ENCODE results near the gene CDX2.
"Not testable (repeated sequence)": the region's sequence is repeated elsewhere in the genome, so short reads cannot be mapped to it uniquely, and the experiment has no call there.

DNA sequence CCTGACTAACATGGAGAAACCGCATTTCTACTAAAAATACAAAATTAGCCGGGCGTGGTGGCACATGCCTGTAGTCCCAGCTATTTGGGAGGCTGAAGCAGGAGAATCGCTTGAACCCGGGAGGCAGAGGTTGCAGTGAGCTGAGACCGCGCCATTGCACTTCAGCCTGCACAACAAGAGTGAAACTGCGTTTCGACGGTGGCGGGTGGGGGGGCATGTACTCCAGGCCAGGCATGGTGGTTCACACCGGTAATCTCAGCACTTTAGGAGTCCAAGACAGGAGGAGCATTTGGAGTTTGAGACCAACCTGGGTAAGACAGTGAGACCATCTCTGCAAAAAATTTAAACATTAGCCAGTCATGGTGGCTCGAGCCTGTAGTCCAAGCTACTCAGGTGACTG is 4.9 kb downstream of the CDX2 start:
- TF ChIP-seq, protein P1, sequence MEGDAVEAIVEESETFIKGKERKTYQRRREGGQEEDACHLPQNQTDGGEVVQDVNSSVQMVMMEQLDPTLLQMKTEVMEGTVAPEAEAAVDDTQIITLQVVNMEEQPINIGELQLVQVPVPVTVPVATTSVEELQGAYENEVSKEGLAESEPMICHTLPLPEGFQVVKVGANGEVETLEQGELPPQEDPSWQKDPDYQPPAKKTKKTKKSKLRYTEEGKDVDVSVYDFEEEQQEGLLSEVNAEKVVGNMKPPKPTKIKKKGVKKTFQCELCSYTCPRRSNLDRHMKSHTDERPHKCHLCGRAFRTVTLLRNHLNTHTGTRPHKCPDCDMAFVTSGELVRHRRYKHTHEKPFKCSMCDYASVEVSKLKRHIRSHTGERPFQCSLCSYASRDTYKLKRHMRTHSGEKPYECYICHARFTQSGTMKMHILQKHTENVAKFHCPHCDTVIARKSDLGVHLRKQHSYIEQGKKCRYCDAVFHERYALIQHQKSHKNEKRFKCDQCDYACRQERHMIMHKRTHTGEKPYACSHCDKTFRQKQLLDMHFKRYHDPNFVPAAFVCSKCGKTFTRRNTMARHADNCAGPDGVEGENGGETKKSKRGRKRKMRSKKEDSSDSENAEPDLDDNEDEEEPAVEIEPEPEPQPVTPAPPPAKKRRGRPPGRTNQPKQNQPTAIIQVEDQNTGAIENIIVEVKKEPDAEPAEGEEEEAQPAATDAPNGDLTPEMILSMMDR (conservative IDR thresholded peaks at IDR 0.05; ENCODE audit: low read length), result not testable (repeated sequence)
- not testable (repeated sequence) for TF ChIP-seq EZH2phosphoT487 (IDR thresholded peaks at IDR 0.05; ENCODE audit: borderline replicate concordance, low read depth, low read length)

Measured in OCI-LY7 (cell line).